ENCODE results near the gene ANO2. TPM values are rescaled to one million over a fixed set of nuclear protein-coding genes. Genes with fewer than 3 reads are reported as not detected.

ANO2 gene
- total RNA-seq, 4 donors from 2014 or later = 1.4 to 3.3 (median 2.7) TPM; not detected in 1

GRCh38 chr12:5787828-5788227, 157.2 kb downstream of the ANO2 start:
- intact Hi-C loops (cut with DNase I; ENCODE audit: low total_unique reads) (no loop called here), in situ Hi-C loops (cut with MboI; ENCODE audit: low pct_ligation_motif_present in 1 of 4, low pct_unique_long_range_greater_than_20kb in 1 of 4, low sequenced_read_pairs in 3 of 4) (loop anchor here (25.0 kb wide), 4 partner anchors 351 to 626 kb away; partner anchors contain the start of gene NTF3 (in 2 of the 4))
- no peaks in the 10 kb centered on the region for H3K9me3 ChIP-seq
- H3K4me3 ChIP-seq = no peak overlapping the region
- no peak for DNase-seq
- H3K27me3 ChIP-seq = no peaks in the 10 kb centered on the region
- no peak overlapping the region for H3K27ac ChIP-seq
- no peaks in the 10 kb centered on the region for H3K4me1 ChIP-seq
- TF ChIP-seq POLR2A (IDR thresholded peaks at IDR 0.05) = no peak
- no peak for TF ChIP-seq CTCF (IDR thresholded peaks at IDR 0.05)
- no peak for TF ChIP-seq POLR2AphosphoS5 (IDR thresholded peaks at IDR 0.05)
- TF ChIP-seq EP300 (IDR thresholded peaks at IDR 0.05; ENCODE audit: low read depth) = no peak
- no peaks in the 10 kb centered on the region for H3K36me3 ChIP-seq
- 83 to 97% methylated on average over 2 to 5 of the region's 5 CpGs for WGBS, 2 donors (ENCODE audit: low coverage in 1 of 2)

DNA sequence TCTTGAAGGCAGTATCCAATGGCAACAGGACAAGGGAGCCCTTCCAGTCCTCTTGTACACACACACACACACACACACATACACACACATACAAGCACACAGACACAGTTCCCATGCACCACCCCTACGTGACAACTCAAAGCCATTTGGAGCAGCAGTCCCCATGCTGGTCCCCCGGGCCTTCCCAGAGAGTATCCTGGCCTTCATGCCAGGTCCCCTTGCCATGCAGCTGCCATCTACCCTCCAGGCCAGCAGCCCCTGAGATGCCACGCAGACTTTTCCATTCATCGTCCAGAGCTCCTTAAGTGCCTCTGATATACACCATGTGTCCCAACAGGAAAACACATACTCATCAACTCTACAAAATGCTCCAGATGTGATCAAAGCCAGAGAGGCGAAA, 159.5 kb downstream of the ANO2 start:
- H3K27ac ChIP-seq = no peak overlapping the region
- no peaks in the 10 kb centered on the region for H3K9me3 ChIP-seq
- no peaks in the 10 kb centered on the region for H3K4me1 ChIP-seq
- H3K27me3 ChIP-seq = no peaks in the 10 kb centered on the region
- WGBS, 2 donors (ENCODE audit: low coverage in 1 of 2) = 85% methylated on average over 5 of the region's 5 CpGs; no CpG with 5 or more reads in 1 of the 2 donors
- H3K36me3 ChIP-seq = no peaks in the 10 kb centered on the region
- DNase-seq = no peak
- no peak overlapping the region for H3K4me3 ChIP-seq
- in situ Hi-C loops (cut with MboI; ENCODE audit: low pct_ligation_motif_present in 1 of 4, low pct_unique_long_range_greater_than_20kb in 1 of 4, low sequenced_read_pairs in 3 of 4) = loop anchor here (25.0 kb wide), 4 partner anchors 348 to 623 kb away; partner anchors contain the start of gene NTF3 (in 2 of the 4)
- intact Hi-C loops (cut with DNase I; ENCODE audit: low total_unique reads) = no loop called here
- TF ChIP-seq POLR2A (IDR thresholded peaks at IDR 0.05) (no peak), EP300 (IDR thresholded peaks at IDR 0.05; ENCODE audit: low read depth) (no peak), POLR2AphosphoS5 (IDR thresholded peaks at IDR 0.05) (no peak), CTCF (IDR thresholded peaks at IDR 0.05) (no peak)

DNA sequence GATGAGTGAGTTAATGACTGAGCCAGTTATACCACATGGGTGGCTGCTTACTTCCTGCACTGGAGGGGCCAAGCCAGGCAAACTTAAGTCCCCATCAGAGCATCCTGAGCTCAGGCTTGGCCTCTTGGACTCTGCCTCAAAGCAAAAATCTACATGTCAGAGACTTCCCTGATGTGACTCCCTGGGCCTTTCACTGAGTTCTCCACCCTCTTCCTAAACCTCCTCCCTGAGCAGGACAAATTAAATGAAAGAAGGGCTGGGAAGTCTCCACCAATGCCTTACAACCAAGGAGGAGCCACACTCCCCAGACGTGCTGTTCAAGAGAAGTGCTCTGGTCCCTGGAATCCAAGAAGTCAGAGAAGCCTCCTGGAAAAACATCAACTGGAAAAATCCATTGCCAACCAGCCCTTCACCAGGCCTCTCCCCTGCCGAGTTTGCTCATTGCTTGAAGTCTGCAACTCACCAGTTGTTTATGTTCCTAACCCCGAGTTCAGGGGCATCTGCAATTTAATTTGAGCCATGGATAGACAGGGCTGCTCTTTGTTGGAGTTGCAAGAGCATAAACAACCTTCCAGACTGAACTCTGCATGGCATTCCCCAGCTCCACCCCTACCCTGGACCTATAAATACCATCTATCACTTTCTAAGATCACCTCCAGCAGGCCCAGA, 160.5 kb downstream of the ANO2 start:
- no peak for DNase-seq
- H3K9me3 ChIP-seq = no peaks in the 10 kb centered on the region
- WGBS, 2 donors (ENCODE audit: low coverage in 1 of 2) = 62 to 70% methylated on average over 2 to 3 of the region's 3 CpGs
- in situ Hi-C loops (cut with MboI; ENCODE audit: low pct_ligation_motif_present in 1 of 4, low pct_unique_long_range_greater_than_20kb in 1 of 4, low sequenced_read_pairs in 3 of 4) = loop anchor here (25.0 kb wide), 4 partner anchors 347 to 622 kb away; partner anchors contain the start of gene NTF3 (in 2 of the 4)
- intact Hi-C loops (cut with DNase I; ENCODE audit: low total_unique reads) = no loop called here
- no peak overlapping the region for H3K4me3 ChIP-seq
- H3K4me1 ChIP-seq = no peaks in the 10 kb centered on the region
- no peaks in the 10 kb centered on the region for H3K27me3 ChIP-seq
- no peaks in the 10 kb centered on the region for H3K36me3 ChIP-seq
- TF ChIP-seq CTCF (IDR thresholded peaks at IDR 0.05) = no peak
- no peak for TF ChIP-seq POLR2A (IDR thresholded peaks at IDR 0.05)
- H3K27ac ChIP-seq = no peak overlapping the region

DNA sequence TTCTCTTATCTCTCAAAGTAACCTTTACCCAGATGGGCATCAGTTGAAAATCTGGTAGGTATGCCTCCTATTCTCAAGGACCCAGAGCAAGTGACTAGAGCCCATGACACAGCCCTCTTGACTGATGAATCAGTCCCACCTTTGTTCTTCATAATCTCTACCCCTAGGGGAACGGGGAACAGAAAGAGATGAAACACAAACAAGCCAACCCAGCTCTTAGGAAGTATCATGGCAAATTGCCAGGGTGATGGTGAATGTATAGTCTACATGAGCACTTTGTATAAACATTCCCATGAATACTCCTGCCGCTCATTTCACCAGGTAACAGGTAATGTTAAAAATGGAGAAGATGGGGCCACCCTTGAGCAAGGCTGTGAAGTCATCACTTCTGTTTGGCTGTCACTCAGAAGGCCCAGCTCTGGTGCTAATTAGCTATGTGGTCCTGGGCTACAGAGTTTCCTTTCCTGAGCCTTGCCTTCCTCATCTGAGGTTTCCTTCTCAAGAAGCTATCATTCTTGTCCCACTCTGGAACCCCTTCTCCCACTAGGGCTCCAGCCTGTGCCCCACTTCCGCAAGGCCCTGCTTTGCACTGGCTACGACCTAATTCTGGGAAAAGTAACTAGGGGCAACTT, 161.7 kb downstream of the ANO2 start:
- TF ChIP-seq EP300 (IDR thresholded peaks at IDR 0.05; ENCODE audit: low read depth) = no peak
- TF ChIP-seq CTCF (IDR thresholded peaks at IDR 0.05) = no peak
- TF ChIP-seq POLR2A (IDR thresholded peaks at IDR 0.05) = no peak
- no peak for TF ChIP-seq POLR2AphosphoS5 (IDR thresholded peaks at IDR 0.05)
- intact Hi-C loops (cut with DNase I; ENCODE audit: low total_unique reads) = no loop called here
- H3K9me3 ChIP-seq = no peaks in the 10 kb centered on the region
- no peaks in the 10 kb centered on the region for H3K4me1 ChIP-seq
- WGBS, 2 donors (ENCODE audit: low coverage in 1 of 2) = 87 to 100% methylated on average over 3 to 4 of the region's 4 CpGs
- H3K4me3 ChIP-seq = no peak overlapping the region
- H3K27me3 ChIP-seq = no peaks in the 10 kb centered on the region
- DNase-seq = no peak
- in situ Hi-C loops (cut with MboI; ENCODE audit: low pct_ligation_motif_present in 1 of 4, low pct_unique_long_range_greater_than_20kb in 1 of 4, low sequenced_read_pairs in 3 of 4) = loop anchor here (25.0 kb wide), 4 partner anchors 346 to 621 kb away; partner anchors contain the start of gene NTF3 (in 2 of the 4)
- no peaks in the 10 kb centered on the region for H3K36me3 ChIP-seq
- H3K27ac ChIP-seq = no peak overlapping the region

Data from transverse colon (tissue), 4 donors.